ENCODE measurements around the gene MYH4. TPM values are rescaled to one million over a fixed set of nuclear protein-coding genes. Genes with fewer than 3 reads are reported as not detected.

Gene MYH4
- not detected for total RNA-seq
- not detected for polyA plus RNA-seq
- total RNA-seq = not detected

DNA sequence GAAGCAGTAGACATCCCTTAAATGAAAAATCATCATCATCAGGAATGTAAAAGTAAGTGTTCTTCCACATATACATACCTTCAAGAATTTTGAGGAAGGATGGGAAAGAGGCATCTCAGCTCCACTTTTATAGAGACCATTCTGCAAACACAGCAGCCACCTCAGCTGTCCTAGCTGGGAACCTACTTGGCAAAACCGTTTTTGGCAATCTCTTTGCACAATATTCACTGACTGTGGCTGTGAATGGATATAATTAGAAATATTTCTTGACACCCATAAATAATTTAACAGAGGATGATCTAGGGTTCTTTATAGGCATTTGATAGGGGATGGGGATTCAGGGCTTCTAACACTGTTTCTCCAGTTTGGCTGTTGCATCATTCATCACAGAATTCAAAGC is at the start of gene MYH4:
TSS of gene MYH4 (minus strand) at position 101 of the 400 bp plus-strand sequence. CDS start 2,814 bp downstream, outside the sequence.
- no peak for DNase-seq
- H3K36me3 ChIP-seq (ENCODE audit: control insufficient read depth in 2 of 3, insufficient read depth in 3 of 3, low read length in 3 of 3) = no peaks in the 10 kb centered on the region
- Mint-ChIP-seq H3K27me3 (peaks cover 0 to 3% (median 0%) of the 10 kb centered on the region in 5 donors), H3K36me3 (no peaks in the 10 kb centered on the region), H3K4me3 (no peak within 1 kb of the TSS), H3K9me3 (peaks cover 0 to 4% (median under 1%) of the 10 kb centered on the region in 11 donors), H3K4me1 (no peaks in the 10 kb centered on the region), H3K27ac (no peak within 1 kb of the TSS)
- no peaks in the 10 kb centered on the region for H3K27me3 ChIP-seq (ENCODE audit: control insufficient read depth in 2 of 2, insufficient read depth in 2 of 2, low read length in 2 of 2)
- H3K4me3 ChIP-seq (ENCODE audit: low read length) = no peak within 1 kb of the TSS
- intact Hi-C loops (cut with micrococcal nuclease) = no loop called here
- ChIA-PET CTCF (no interaction called here), POLR2A (no interaction called here)
- no peaks in the 10 kb centered on the region for H3K4me1 ChIP-seq (ENCODE audit: control insufficient read depth in 2 of 2, insufficient read depth in 2 of 2, low read length in 2 of 2)
- H3K9me3 ChIP-seq (ENCODE audit: control insufficient read depth in 2 of 3, low read length in 3 of 3) = no peaks in the 10 kb centered on the region
- no peak for ATAC-seq
- no peak within 1 kb of the TSS for H3K27ac ChIP-seq (ENCODE audit: low read depth, low read length)

GRCh38 chr17:10518271-10519037 is 49.1 kb upstream of the MYH4 start, which contains the start of gene MYH1:
Gene MYH1, minus strand, starts transcription at chr17:10518542. Its CDS starts 1,900 bp downstream, at chr17:10516642.
- peaks cover 0 to 3% (median 0%) of the 10 kb centered on the region in 5 donors for H3K36me3 Mint-ChIP-seq
- ATAC-seq = no peak

DNA sequence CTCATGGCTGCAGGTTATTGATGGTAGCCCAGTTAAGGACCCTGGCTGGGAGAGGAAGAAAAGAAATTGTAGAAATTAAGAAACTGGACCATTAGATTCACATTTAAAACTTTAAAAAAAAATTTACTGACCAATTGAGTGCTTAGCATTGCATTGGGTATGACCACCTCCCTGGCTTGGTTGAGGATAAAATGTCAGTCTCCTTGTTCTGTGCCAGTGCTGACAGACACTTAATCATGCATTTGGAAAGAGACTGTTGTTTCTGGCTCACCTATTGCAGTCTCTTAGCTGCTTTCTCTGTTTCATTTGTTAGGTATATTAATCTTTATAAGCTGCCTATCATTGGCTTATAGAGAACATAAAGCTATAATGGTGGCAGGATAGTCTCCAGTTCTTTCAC is 47.3 kb upstream of the MYH4 start:
- Histone ChIP-seq H3K4me3 (ENCODE audit: low read length) (no peak overlapping the region), H3K27ac (ENCODE audit: low read depth, low read length) (no peak overlapping the region), H3K9me3 (ENCODE audit: control insufficient read depth in 2 of 3, low read length in 3 of 3) (no peaks in the 10 kb centered on the region), H3K36me3 (ENCODE audit: control insufficient read depth in 2 of 3, insufficient read depth in 3 of 3, low read length in 3 of 3) (no peaks in the 10 kb centered on the region), H3K27me3 (ENCODE audit: control insufficient read depth in 2 of 2, insufficient read depth in 2 of 2, low read length in 2 of 2) (no peaks in the 10 kb centered on the region), H3K4me1 (ENCODE audit: control insufficient read depth in 2 of 2, insufficient read depth in 2 of 2, low read length in 2 of 2) (no peaks in the 10 kb centered on the region)
- intact Hi-C loops (cut with micrococcal nuclease) = no loop called here
- no peaks in the 10 kb centered on the region for H3K36me3 Mint-ChIP-seq
- H3K4me3 Mint-ChIP-seq = no peak overlapping the region
- ChIA-PET CTCF (no interaction called here), POLR2A (no interaction called here)
- H3K27me3 Mint-ChIP-seq = peaks cover 0 to 9% (median 0%) of the 10 kb centered on the region in 5 donors
- no peaks in the 10 kb centered on the region for H3K4me1 Mint-ChIP-seq
- ATAC-seq (no peak), DNase-seq (no peak)
- H3K27ac Mint-ChIP-seq = no peak overlapping the region
- no peaks in the 10 kb centered on the region for H3K9me3 Mint-ChIP-seq

More at GRCh38 chr17:10518271-10519037, 49.1 kb upstream of the MYH4 start, which contains the start of gene MYH1:
- H3K4me1 Mint-ChIP-seq = no peaks in the 10 kb centered on the region
- intact Hi-C loops (cut with micrococcal nuclease) = no loop called here
- no peaks in the 10 kb centered on the region for H3K9me3 ChIP-seq (ENCODE audit: control insufficient read depth in 2 of 3, low read length in 3 of 3)
- ChIA-PET CTCF (no interaction called here), POLR2A (no interaction called here)
- peaks cover 0 to 11% (median 4%) of the 10 kb centered on the region in 5 donors for H3K27me3 Mint-ChIP-seq
- no peak within 1 kb of the TSS for H3K4me3 Mint-ChIP-seq
- H3K27ac ChIP-seq (ENCODE audit: low read depth, low read length) = no peak within 1 kb of the TSS
- H3K36me3 ChIP-seq (ENCODE audit: control insufficient read depth in 2 of 3, insufficient read depth in 3 of 3, low read length in 3 of 3) = no peaks in the 10 kb centered on the region
- no peak within 1 kb of the TSS for H3K27ac Mint-ChIP-seq
- peaks cover 0 to 5% (median 0%) of the 10 kb centered on the region in 11 donors for H3K9me3 Mint-ChIP-seq
- H3K27me3 ChIP-seq (ENCODE audit: control insufficient read depth in 2 of 2, insufficient read depth in 2 of 2, low read length in 2 of 2) = no peaks in the 10 kb centered on the region
- H3K4me1 ChIP-seq (ENCODE audit: control insufficient read depth in 2 of 2, insufficient read depth in 2 of 2, low read length in 2 of 2) = no peaks in the 10 kb centered on the region
- H3K4me3 ChIP-seq (ENCODE audit: low read length) = no peak within 1 kb of the TSS
- no peak for DNase-seq

- no peaks in the 10 kb centered on the region for H3K9me3 ChIP-seq (ENCODE audit: control insufficient read depth in 2 of 3, low read length in 3 of 3)
- CTCF ChIA-PET = no interaction called here
These were observed 46.7 kb upstream of the MYH4 start for GRCh38 chr17:10516065-10516464.

DNA sequence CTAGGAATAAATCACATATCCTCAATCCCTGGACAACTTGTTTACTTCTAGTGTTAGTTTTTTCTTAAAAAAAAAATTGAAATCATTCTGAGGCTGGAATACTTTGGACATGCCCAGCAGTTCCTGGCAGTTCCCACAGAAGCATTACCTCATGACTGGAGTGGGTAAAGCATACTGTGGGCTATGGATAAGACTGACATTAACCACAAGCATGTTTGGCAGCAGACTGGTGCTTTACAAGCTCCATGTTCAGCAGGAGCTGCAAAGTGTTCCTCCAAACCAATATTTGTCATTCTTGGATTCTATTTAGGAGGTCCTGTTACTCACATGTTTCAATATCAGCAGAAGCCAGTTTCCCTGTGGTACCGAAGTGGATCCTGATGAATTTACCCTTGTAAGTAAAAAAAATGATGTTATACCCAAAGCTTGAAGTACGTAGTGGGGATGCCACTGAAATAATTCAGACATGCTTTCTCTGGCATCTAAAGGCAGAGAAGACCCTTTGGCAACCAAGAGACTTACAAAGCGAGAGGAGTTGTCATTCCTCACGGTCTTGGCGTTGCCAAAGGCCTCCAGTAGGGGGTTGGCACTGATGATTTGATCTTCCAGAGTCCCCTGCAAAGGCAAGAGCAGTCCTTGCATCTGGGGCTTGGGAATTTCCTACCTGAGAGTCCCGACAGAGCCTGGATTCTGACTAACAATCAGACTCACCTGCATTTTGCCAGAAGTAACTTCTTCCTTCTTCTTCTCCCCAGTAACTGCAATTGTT is 44.1 kb upstream of the MYH4 start:
- Mint-ChIP-seq H3K36me3 (no peaks in the 10 kb centered on the region), H3K9me3 (no peaks in the 10 kb centered on the region), H3K27me3 (peaks cover 0 to 9% (median 3%) of the 10 kb centered on the region in 5 donors), H3K4me1 (no peaks in the 10 kb centered on the region), H3K27ac (no peak overlapping the region), H3K4me3 (no peak overlapping the region)
- intact Hi-C loops (cut with micrococcal nuclease) = no loop called here
- ChIA-PET POLR2A (no interaction called here), CTCF (no interaction called here)
- H3K4me3 ChIP-seq (ENCODE audit: low read length) = no peak overlapping the region
- no peaks in the 10 kb centered on the region for H3K4me1 ChIP-seq (ENCODE audit: control insufficient read depth in 2 of 2, insufficient read depth in 2 of 2, low read length in 2 of 2)
- no peaks in the 10 kb centered on the region for H3K9me3 ChIP-seq (ENCODE audit: control insufficient read depth in 2 of 3, low read length in 3 of 3)
- no peak overlapping the region for H3K27ac ChIP-seq (ENCODE audit: low read depth, low read length)
- no peak for DNase-seq
- no peaks in the 10 kb centered on the region for H3K36me3 ChIP-seq (ENCODE audit: control insufficient read depth in 2 of 3, insufficient read depth in 3 of 3, low read length in 3 of 3)
- H3K27me3 ChIP-seq (ENCODE audit: control insufficient read depth in 2 of 2, insufficient read depth in 2 of 2, low read length in 2 of 2) = no peaks in the 10 kb centered on the region
- no peak for ATAC-seq

More at GRCh38 chr17:10516065-10516464, 46.7 kb upstream of the MYH4 start:
- Mint-ChIP-seq H3K27me3 (peaks cover 0 to 9% (median 0%) of the 10 kb centered on the region in 5 donors), H3K9me3 (no peaks in the 10 kb centered on the region), H3K4me3 (no peak overlapping the region), H3K4me1 (no peaks in the 10 kb centered on the region), H3K36me3 (no peaks in the 10 kb centered on the region), H3K27ac (no peak overlapping the region)
- intact Hi-C loops (cut with micrococcal nuclease) = no loop called here
- no peak overlapping the region for H3K27ac ChIP-seq (ENCODE audit: low read depth, low read length)
- POLR2A ChIA-PET = no interaction called here
- H3K4me3 ChIP-seq (ENCODE audit: low read length) = no peak overlapping the region
- no peaks in the 10 kb centered on the region for H3K36me3 ChIP-seq (ENCODE audit: control insufficient read depth in 2 of 3, insufficient read depth in 3 of 3, low read length in 3 of 3)
- DNase-seq (no peak), ATAC-seq (no peak)
- no peaks in the 10 kb centered on the region for H3K4me1 ChIP-seq (ENCODE audit: control insufficient read depth in 2 of 2, insufficient read depth in 2 of 2, low read length in 2 of 2)
- no peaks in the 10 kb centered on the region for H3K27me3 ChIP-seq (ENCODE audit: control insufficient read depth in 2 of 2, insufficient read depth in 2 of 2, low read length in 2 of 2)

- ChIA-PET CTCF (no interaction called here), POLR2A (no interaction called here)
- Histone ChIP-seq H3K4me1 (ENCODE audit: control insufficient read depth in 2 of 2, insufficient read depth in 2 of 2, low read length in 2 of 2) (no peaks in the 10 kb centered on the region), H3K36me3 (ENCODE audit: control insufficient read depth in 2 of 3, insufficient read depth in 3 of 3, low read length in 3 of 3) (no peaks in the 10 kb centered on the region), H3K27me3 (ENCODE audit: control insufficient read depth in 2 of 2, insufficient read depth in 2 of 2, low read length in 2 of 2) (no peaks in the 10 kb centered on the region), H3K27ac (ENCODE audit: low read depth, low read length) (no peak overlapping the region), H3K9me3 (ENCODE audit: control insufficient read depth in 2 of 3, low read length in 3 of 3) (no peaks in the 10 kb centered on the region), H3K4me3 (ENCODE audit: low read length) (no peak overlapping the region)
- no peak for DNase-seq
- intact Hi-C loops (cut with micrococcal nuclease) = no loop called here
- H3K27me3 Mint-ChIP-seq = peaks cover 0 to 12% (median 3%) of the 10 kb centered on the region in 5 donors
- no peak overlapping the region for H3K27ac Mint-ChIP-seq
- ATAC-seq = no peak
- no peaks in the 10 kb centered on the region for H3K36me3 Mint-ChIP-seq
- no peak overlapping the region for H3K4me3 Mint-ChIP-seq
- H3K4me1 Mint-ChIP-seq = no peaks in the 10 kb centered on the region
- no peaks in the 10 kb centered on the region for H3K9me3 Mint-ChIP-seq
These were observed 43.5 kb upstream of the MYH4 start for GRCh38 chr17:10512856-10513255.

Measured in naive thymus-derived CD4-positive, alpha-beta T cell (primary cell).